Effector memory CD4-positive, alpha-beta T cell (primary cell): Measurements from ENCODE around the gene CTTN.
A peak's percentile ranks its signal among the peaks of the same experiment; 100 is the strongest.

Source experiments
- DNase-seq, 3 donors: peaks; one replicate each; pipeline ENCODE4 v3.0.0-alpha.2; 2020
- H3K27ac ChIP-seq: 2 replicates; pipeline ENCODE4 v1.7.0; 2013; ENCODE audit warnings: mild to moderate bottlenecking, low read length, moderate library complexity; ENCODE audit not compliant: insufficient read depth, poor library complexity, severe bottlenecking
- H3K27me3 ChIP-seq: replicated peaks from 2 replicates; pipeline ENCODE4 v1.7.0; 2013; ENCODE audit warnings: mild to moderate bottlenecking, low read length; ENCODE audit not compliant: insufficient read depth, control insufficient read depth, poor library complexity, severe bottlenecking
- H3K36me3 ChIP-seq: 2 replicates; pipeline ENCODE4 v1.7.0; 2013; ENCODE audit warnings: mild to moderate bottlenecking, low read length, moderate library complexity; ENCODE audit not compliant: control insufficient read depth, insufficient read depth
- H3K4me1 ChIP-seq: 2 replicates; pipeline ENCODE4 v1.7.0; 2013; ENCODE audit warnings: low read length, mild to moderate bottlenecking; ENCODE audit not compliant: control insufficient read depth, insufficient read depth, poor library complexity, severe bottlenecking
- H3K4me3 ChIP-seq: 2 replicates; pipeline ENCODE4 v1.7.0; 2013; ENCODE audit warnings: low read length, low read depth, mild to moderate bottlenecking; ENCODE audit not compliant: insufficient read depth, poor library complexity, severe bottlenecking
- H3K9me3 ChIP-seq: 2 replicates; pipeline ENCODE4 v1.7.0; 2013; ENCODE audit warnings: mild to moderate bottlenecking, low read length, moderate library complexity; ENCODE audit not compliant: control insufficient read depth

Gene CTTN

GRCh38 chr11:70394211-70394950 lies 3.9 kb upstream of the CTTN start:
- Histone ChIP-seq H3K9me3 (no peaks in the 10 kb centered on the region), H3K27ac (no peak overlapping the region), H3K4me3 (no peak overlapping the region), H3K27me3 (no peaks in the 10 kb centered on the region), H3K4me1 (peaks cover 16% of the 10 kb centered on the region), H3K36me3 (no peaks in the 10 kb centered on the region)
- DNase-seq, result no peak

- no peaks in the 10 kb centered on the region for H3K9me3 ChIP-seq
- peaks cover 16% of the 10 kb centered on the region for H3K4me1 ChIP-seq
- no peak for DNase-seq
- no peak overlapping the region for H3K27ac ChIP-seq
- no peaks in the 10 kb centered on the region for H3K27me3 ChIP-seq
- no peaks in the 10 kb centered on the region for H3K36me3 ChIP-seq
- H3K4me3 ChIP-seq, result peak overlapping the region; percentile 64
Measured at GRCh38 chr11:70397336-70397982, 870 bp upstream of the CTTN start.

- H3K27ac ChIP-seq, result no peak overlapping the region
- no peaks in the 10 kb centered on the region for H3K36me3 ChIP-seq
- H3K9me3 ChIP-seq, result no peaks in the 10 kb centered on the region
- no peaks in the 10 kb centered on the region for H3K27me3 ChIP-seq
- peaks cover 16% of the 10 kb centered on the region for H3K4me1 ChIP-seq
- no peak for DNase-seq
- H3K4me3 ChIP-seq, result peak overlapping the region; percentile 64
Measured at GRCh38 chr11:70398834-70399680, 728 bp downstream of the CTTN start.

- peaks cover 16% of the 10 kb centered on the region for H3K4me1 ChIP-seq
- no peaks in the 10 kb centered on the region for H3K36me3 ChIP-seq
- no peak for DNase-seq
- no peak overlapping the region for H3K27ac ChIP-seq
- H3K4me3 ChIP-seq, result no peak overlapping the region
- H3K9me3 ChIP-seq, result no peaks in the 10 kb centered on the region
- H3K27me3 ChIP-seq, result no peaks in the 10 kb centered on the region
Measured at GRCh38 chr11:70399681-70400112, 1.4 kb downstream of the CTTN start.

GRCh38 chr11:70400643-70401042 lies 2.3 kb downstream of the CTTN start:
- H3K4me1 ChIP-seq, result peaks cover 16% of the 10 kb centered on the region
- H3K4me3 ChIP-seq, result no peak overlapping the region
- no peaks in the 10 kb centered on the region for H3K27me3 ChIP-seq
- H3K9me3 ChIP-seq, result no peaks in the 10 kb centered on the region
- no peak overlapping the region for H3K27ac ChIP-seq
- DNase-seq, result no peak
- H3K36me3 ChIP-seq, result no peaks in the 10 kb centered on the region

GRCh38 chr11:70402016-70402415 lies 3.7 kb downstream of the CTTN start:
- peaks cover 16% of the 10 kb centered on the region for H3K4me1 ChIP-seq
- no peaks in the 10 kb centered on the region for H3K36me3 ChIP-seq
- H3K27ac ChIP-seq, result no peak overlapping the region
- DNase-seq, result no peak
- H3K9me3 ChIP-seq, result no peaks in the 10 kb centered on the region
- no peaks in the 10 kb centered on the region for H3K27me3 ChIP-seq
- no peak overlapping the region for H3K4me3 ChIP-seq

- no peaks in the 10 kb centered on the region for H3K9me3 ChIP-seq
Measured at GRCh38 chr11:70402685-70403084, 4.4 kb downstream of the CTTN start.

GRCh38 chr11:70404244-70404643 lies 5.9 kb downstream of the CTTN start:
- H3K4me1 ChIP-seq, result peaks cover under 1% of the 10 kb centered on the region
- no peaks in the 10 kb centered on the region for H3K27me3 ChIP-seq
- no peaks in the 10 kb centered on the region for H3K9me3 ChIP-seq
- no peak overlapping the region for H3K4me3 ChIP-seq
- DNase-seq, result no peak
- no peak overlapping the region for H3K27ac ChIP-seq
- H3K36me3 ChIP-seq, result no peaks in the 10 kb centered on the region

More at GRCh38 chr11:70402685-70403084, 4.4 kb downstream of the CTTN start:
- no peak for DNase-seq
- Histone ChIP-seq H3K36me3 (no peaks in the 10 kb centered on the region), H3K4me3 (no peak overlapping the region), H3K27ac (no peak overlapping the region), H3K4me1 (peaks cover 14% of the 10 kb centered on the region), H3K27me3 (no peaks in the 10 kb centered on the region)

GRCh38 chr11:70405679-70406395 lies 7.5 kb downstream of the CTTN start:
- Histone ChIP-seq H3K27me3 (no peaks in the 10 kb centered on the region), H3K27ac (no peak overlapping the region), H3K36me3 (no peaks in the 10 kb centered on the region)

More at GRCh38 chr11:70405679-70406395, 7.5 kb downstream of the CTTN start:
- Histone ChIP-seq H3K4me3 (no peak overlapping the region), H3K9me3 (no peaks in the 10 kb centered on the region), H3K4me1 (no peaks in the 10 kb centered on the region)
- DNase-seq, result no peak
